Stomach (tissue), 9 donors: ENCODE results near the gene ARHGAP26. TPM values are rescaled to one million over a fixed set of nuclear protein-coding genes. Genes with fewer than 3 reads are reported as not detected.

Experiments used
- DNase-seq, 2 donors: peaks; one replicate each; pipeline versions ENCODE4 v3.0.0 to v3.0.0-alpha.2; 2013 to 2019
- H3K27ac ChIP-seq, 5 donors: fragments of 200-600 bp in 4 of 5; sonication (generic) in 4 of 5; one replicate each; pipeline ENCODE4 v1.5.1; 2013 to 2019; ENCODE audit warnings: mild to moderate bottlenecking in 1 of 5, moderate library complexity in 1 of 5
- H3K27me3 ChIP-seq, 3 donors: fragments of 200-600 bp; sonication (generic); one replicate each; pipeline ENCODE4 v1.5.1; 2017 to 2019; ENCODE audit warnings: mixed run types in 1 of 3
- H3K36me3 ChIP-seq, 4 donors: fragments of 200-600 bp; sonication (generic); 1 replicate in 3 of 4; 2 replicates in 1 of 4; pipeline ENCODE4 v1.5.1; 2016 to 2019
- H3K4me1 ChIP-seq, 4 donors: fragments of 200-600 bp; sonication (generic); one replicate each; pipeline ENCODE4 v1.5.1; 2016 to 2019
- H3K4me3 ChIP-seq, 4 donors: fragments of 200-600 bp; sonication (generic) in 3 of 4; one replicate each; pipeline ENCODE4 v1.5.1; 2016 to 2019; ENCODE audit warnings: mild to moderate bottlenecking in 1 of 4
- H3K9me3 ChIP-seq, 4 donors: fragments of 200-600 bp; sonication (generic); one replicate each; pipeline ENCODE4 v1.5.1; 2016 to 2019
- CTCF ChIP-seq, 7 experiments: fragments of 450-650 bp in 4 of 7; fragments of 200-600 bp in 3 of 7; sonication (generic) in 3 of 7; IDR thresholded peaks; one replicate each; pipeline ENCODE4 v1.5.1; 2016 to 2019; ENCODE audit warnings: antibody characterized with exemption in 7 of 7, control low read depth in 2 of 7, mild to moderate bottlenecking in 1 of 7
- EP300 ChIP-seq: sonication (generic); formaldehyde crosslinking; IDR thresholded peaks from one replicate; pipeline ENCODE4 v1.6.1; 2017; ENCODE audit warnings: antibody characterized with exemption
- POLR2A ChIP-seq, 4 donors: fragments of 450-650 bp; IDR thresholded peaks; one replicate each; pipeline ENCODE4 v1.6.1; 2016; ENCODE audit warnings: antibody characterized with exemption in 4 of 4, control low read depth in 2 of 4, mild to moderate bottlenecking in 1 of 4, moderate library complexity in 1 of 4
- POLR2AphosphoS5 ChIP-seq, 3 donors: sonication (generic); formaldehyde crosslinking; IDR thresholded peaks; one replicate each; pipeline ENCODE4 v1.6.1; 2016; ENCODE audit warnings: antibody characterized with exemption in 3 of 3
- WGBS, 5 donors: extraction: QIAGEN DNeasy Blood & Tissue Kit in 3 of 5; methylation state at CpG; one replicate each; pipeline versions ENCODE4 v1.1.5 to v1.1.7; 2013 to 2018; 5-methylcytosine and 5-hydroxymethylcytosine counted together
- intact Hi-C: fragments of 100-400 bp; cut with DNase I; formaldehyde crosslinking; loops from one replicate; pipeline ENCODE4 v1.15.1; 2023; ENCODE audit warnings: low total_unique reads
- polyA plus RNA-seq, 3 donors: library from polyadenylated mRNA; stranded (reverse); fragments of 200-250 nt; gene quantifications; one replicate each; pipeline ENCODE4 v1.2.3, GENCODE V29; 2013
- total RNA-seq, 5 donors: library from RNA; depleted of rRNA; stranded (reverse); fragments of >200 nt; gene quantifications; one replicate each; pipeline versions ENCODE4 v1.1.0 to v1.2.3, GENCODE V29; 2014 to 2016
- donor health status: healthy with polysubstance abuse.
- donor health status: Bipolar disorder and iron deficiency.
- donor health status: healthy.

ARHGAP26 gene
- total and polyA plus RNA-seq, 8 donors: 4.0 to 115 (median 34.1) TPM

GRCh38 chr5:142792865-142793232, 22.7 kb downstream of the ARHGAP26 start:
- TF ChIP-seq POLR2A (IDR thresholded peaks at IDR 0.05): no peak
- no peak for TF ChIP-seq POLR2AphosphoS5 (IDR thresholded peaks at IDR 0.05)
- no peak for TF ChIP-seq EP300
- no peak for TF ChIP-seq CTCF (IDR thresholded peaks at IDR 0.05)
- peaks cover 0 to 48% (median 27%) of the 10 kb centered on the region in 4 donors for H3K4me1 ChIP-seq
- 81 to 91% (median 86%) methylated on average over 5 of the region's 5 CpGs for WGBS, 5 donors
- H3K27ac ChIP-seq: no peak overlapping the region
- no peaks in the 10 kb centered on the region for H3K36me3 ChIP-seq
- H3K27me3 ChIP-seq: no peaks in the 10 kb centered on the region
- H3K9me3 ChIP-seq: no peaks in the 10 kb centered on the region
- no peak for DNase-seq
- intact Hi-C loops: no loop called here
- H3K4me3 ChIP-seq: no peak overlapping the region

- Histone ChIP-seq H3K4me3 (no peak overlapping the region), H3K27ac (peak overlapping the region in 1 of 5 donors; percentile 55), H3K9me3 (no peaks in the 10 kb centered on the region), H3K27me3 (no peaks in the 10 kb centered on the region), H3K36me3 (no peaks in the 10 kb centered on the region), H3K4me1 (peaks cover 0 to 49% (median 28%) of the 10 kb centered on the region in 4 donors)
- intact Hi-C loops: no loop called here
- TF ChIP-seq POLR2AphosphoS5 (IDR thresholded peaks at IDR 0.05) (no peak), EP300 (no peak), POLR2A (IDR thresholded peaks at IDR 0.05) (no peak), CTCF (IDR thresholded peaks at IDR 0.05) (no peak)
- DNase-seq: no peak
- 46 to 64% (median 56%) methylated on average over 2 of the region's 2 CpGs for WGBS, 5 donors
Observed at GRCh38 chr5:142794537-142794936, 24.4 kb downstream of the ARHGAP26 start.

GRCh38 chr5:142795251-142795650, 25.1 kb downstream of the ARHGAP26 start:
- DNase-seq: no peak
- Histone ChIP-seq H3K9me3 (no peaks in the 10 kb centered on the region), H3K27me3 (no peaks in the 10 kb centered on the region), H3K4me1 (peaks cover 0 to 55% (median 30%) of the 10 kb centered on the region in 4 donors), H3K27ac (peak overlapping the region in 2 of 5 donors; percentile 53 to 55), H3K36me3 (no peaks in the 10 kb centered on the region), H3K4me3 (no peak overlapping the region)
- TF ChIP-seq POLR2A (IDR thresholded peaks at IDR 0.05) (no peak), POLR2AphosphoS5 (IDR thresholded peaks at IDR 0.05) (no peak), EP300 (no peak), CTCF (IDR thresholded peaks at IDR 0.05) (no peak)
- intact Hi-C loops: no loop called here
- 73 to 86% (median 81%) methylated on average over 3 of the region's 3 CpGs for WGBS, 5 donors

- no peaks in the 10 kb centered on the region for H3K27me3 ChIP-seq
- no peak for TF ChIP-seq CTCF (IDR thresholded peaks at IDR 0.05)
- TF ChIP-seq EP300: no peak
- no peak for TF ChIP-seq POLR2A (IDR thresholded peaks at IDR 0.05)
- no peak for TF ChIP-seq POLR2AphosphoS5 (IDR thresholded peaks at IDR 0.05)
- intact Hi-C loops: no loop called here
Observed at GRCh38 chr5:142796492-142797109, 26.4 kb downstream of the ARHGAP26 start.

More at GRCh38 chr5:142796492-142797109, 26.4 kb downstream of the ARHGAP26 start:
- Histone ChIP-seq H3K36me3 (no peaks in the 10 kb centered on the region), H3K4me3 (no peak overlapping the region), H3K9me3 (no peaks in the 10 kb centered on the region), H3K4me1 (peaks cover 0 to 69% (median 33%) of the 10 kb centered on the region in 4 donors), H3K27ac (peak overlapping the region; percentile 9 to 75 (median 22))
- DNase-seq: peak in 1 of 2 donors; percentile 71
- 29 to 50% (median 47%) methylated on average over 4 of the region's 4 CpGs for WGBS, 5 donors
